GOT3 (cell line): Measurements from ENCODE around the gene FADS6.

Experiments
- DNase-seq: peaks from one replicate; lab custom pipeline; 2025; ENCODE audit warnings: mixed read lengths; lab: John Stamatoyannopoulos, UW

The FADS6 gene

GRCh38 chr17:74892974-74893911 is at the start of gene FADS6:
FADS6 (minus strand) TSS chr17:74893633; CDS start chr17:74893595, 38 bp downstream.
- no peak for DNase-seq

GRCh38 chr17:74941128-74941725 is 47.8 kb upstream of the FADS6 start:
- no peak for DNase-seq

GRCh38 chr17:74939534-74939933 is 46.1 kb upstream of the FADS6 start:
- no peak for DNase-seq

GRCh38 chr17:74938194-74938950 is 44.9 kb upstream of the FADS6 start:
- no peak for DNase-seq

- DNase-seq = no peak
Measured at GRCh38 chr17:74937064-74938051, 43.9 kb upstream of the FADS6 start.

- DNase-seq = no peak
Measured at GRCh38 chr17:74936470-74936799, 43.0 kb upstream of the FADS6 start.

- no peak for DNase-seq
Measured at GRCh38 chr17:74935585-74936469, 42.4 kb upstream of the FADS6 start, which contains the start of gene OTOP3. OTOP3 (plus strand) TSS chr17:74935898; CDS start chr17:74935922, 24 bp downstream.

- DNase-seq = no peak
Measured at GRCh38 chr17:74935048-74935447, 41.6 kb upstream of the FADS6 start.

- DNase-seq = no peak
Measured at GRCh38 chr17:74930535-74931036, 37.2 kb upstream of the FADS6 start.

- no peak for DNase-seq
Measured at GRCh38 chr17:74928786-74929185, 35.4 kb upstream of the FADS6 start.

- no peak for DNase-seq
Measured at GRCh38 chr17:74925242-74925641, 31.8 kb upstream of the FADS6 start.

- no peak for DNase-seq
Measured at GRCh38 chr17:74924250-74924948, 31.0 kb upstream of the FADS6 start, which contains the start of gene OTOP2. OTOP2 (plus strand) TSS chr17:74924273; CDS start chr17:74924633, 360 bp downstream.

GRCh38 chr17:74923538-74924249 is 30.3 kb upstream of the FADS6 start:
- peak; percentile 3 for DNase-seq

GRCh38 chr17:74922694-74923537 is 29.5 kb upstream of the FADS6 start, which contains the start of gene USH1G:
USH1G (minus strand) TSS chr17:74923255; CDS start chr17:74923073, 182 bp downstream.
- DNase-seq = no peak

- no peak for DNase-seq
Measured at GRCh38 chr17:74922172-74922571, 28.7 kb upstream of the FADS6 start.

- no peak for DNase-seq
Measured at GRCh38 chr17:74921769-74922168, 28.3 kb upstream of the FADS6 start.

- no peak for DNase-seq
Measured at GRCh38 chr17:74921026-74921681, 27.7 kb upstream of the FADS6 start.
